HG03060 (cell line): Measurements from ENCODE around the gene CERS2.

Experiments
- ATAC-seq: cut with Tn5 transposase; IDR thresholded peaks from one replicate; pipeline ENCODE4 v1.9.1; 2021; ENCODE audit warnings: low read depth, moderate number of reproducible peaks; ENCODE audit not compliant: unreplicated experiment

Gene CERS2

DNA sequence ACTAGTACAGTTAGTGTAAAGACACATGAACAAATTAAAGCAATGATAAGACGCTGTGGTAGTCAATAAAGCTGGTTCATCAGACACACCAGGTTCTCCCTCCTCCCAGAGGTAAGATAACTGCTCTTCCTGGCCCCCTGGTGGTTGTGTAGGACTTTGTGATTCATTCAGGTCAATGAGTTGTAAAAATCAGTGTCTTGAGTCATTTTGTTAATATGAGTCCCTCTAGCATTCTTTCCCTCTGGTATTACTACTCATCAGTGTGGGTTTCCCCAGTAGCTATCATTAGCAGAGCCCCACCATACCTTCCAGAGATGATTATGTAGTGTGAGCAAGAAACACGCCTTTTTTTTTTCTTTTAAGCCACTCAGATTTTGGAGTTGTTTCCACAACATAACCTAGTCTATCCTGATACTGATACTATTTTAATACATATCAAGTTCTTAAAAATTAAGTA lies 52.1 kb downstream of the CERS2 start:
- peak; percentile 72 for ATAC-seq

DNA sequence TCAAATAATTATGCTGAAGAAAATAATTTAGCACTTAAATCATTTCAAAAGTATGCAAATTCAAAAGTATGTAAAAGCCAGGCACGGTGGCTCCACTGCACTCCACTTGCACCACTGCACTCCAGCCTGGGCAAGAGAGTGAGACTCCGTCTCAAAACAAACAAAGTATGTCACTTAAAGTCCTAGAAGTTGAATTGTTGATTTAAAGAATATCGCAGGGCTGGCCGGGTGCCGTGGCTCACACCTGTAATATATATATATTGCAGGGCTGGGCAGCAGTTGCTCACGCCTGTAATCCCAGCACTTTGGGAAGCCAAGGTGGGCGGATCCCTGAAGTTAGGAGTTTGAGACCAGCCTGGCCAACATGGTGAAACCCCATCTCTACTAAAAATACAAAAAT lies 57.2 kb downstream of the CERS2 start:
- ATAC-seq = no peak
